Measurements from ENCODE around the gene ARHGAP18.

The ARHGAP18 gene

DNA sequence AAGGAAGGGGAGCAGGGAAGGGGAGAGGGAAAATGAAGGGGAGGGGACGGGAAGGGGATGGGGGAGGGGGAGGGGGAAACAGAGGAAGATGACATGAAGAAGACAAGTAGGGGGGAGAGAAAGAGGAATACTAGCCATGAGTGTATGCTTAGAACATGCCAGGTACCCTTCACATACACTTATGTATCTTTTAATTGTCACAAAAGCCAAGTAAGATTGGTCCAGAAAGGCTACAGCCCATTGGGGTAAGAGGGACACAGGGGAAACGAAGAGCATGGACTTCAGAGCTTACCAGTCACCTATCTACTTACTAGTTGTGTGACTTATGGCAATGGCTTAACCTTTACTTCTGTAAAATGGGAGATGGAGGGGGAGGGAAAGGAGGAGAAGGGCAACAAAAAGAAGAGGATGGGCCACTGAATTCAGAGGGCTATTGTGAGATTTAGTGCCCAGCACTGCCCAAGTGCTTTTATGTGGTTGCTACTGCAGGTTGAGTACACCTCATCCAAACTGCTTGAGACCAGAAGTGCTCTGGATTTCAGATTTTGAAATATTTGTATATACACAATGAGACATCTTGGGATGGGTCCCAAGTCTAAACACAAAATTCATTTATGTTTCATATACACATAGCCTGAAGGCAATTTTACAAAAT is 90.3 kb downstream of the ARHGAP18 start:
- Histone ChIP-seq H2AFZ (ENCODE audit: low read depth) (no peak overlapping the region), H3K36me3 (ENCODE audit: insufficient read depth) (no peaks in the 10 kb centered on the region; the same call in 1 of the 2 replicates), H3K4me3 (IDR thresholded peaks at IDR 0.05; ENCODE audit: insufficient read depth, low read depth, low read length) (no peak overlapping the region), H3K79me2 (ENCODE audit: insufficient read depth, low read depth) (no peaks in the 10 kb centered on the region), H4K20me1 (ENCODE audit: insufficient read depth) (no peaks in the 10 kb centered on the region), H3K9ac (no peak overlapping the region), H3K4me1 (ENCODE audit: low read depth, poor library complexity, severe bottlenecking) (no peaks in the 10 kb centered on the region), H3K27me3 (ENCODE audit: insufficient read depth, low read depth) (no peaks in the 10 kb centered on the region), H3K27ac (no peak overlapping the region), H3K4me2 (no peak overlapping the region)
- no peak for TF ChIP-seq CTCF (conservative IDR thresholded peaks at IDR 0.05; ENCODE audit: low read depth, low read length)

DNA sequence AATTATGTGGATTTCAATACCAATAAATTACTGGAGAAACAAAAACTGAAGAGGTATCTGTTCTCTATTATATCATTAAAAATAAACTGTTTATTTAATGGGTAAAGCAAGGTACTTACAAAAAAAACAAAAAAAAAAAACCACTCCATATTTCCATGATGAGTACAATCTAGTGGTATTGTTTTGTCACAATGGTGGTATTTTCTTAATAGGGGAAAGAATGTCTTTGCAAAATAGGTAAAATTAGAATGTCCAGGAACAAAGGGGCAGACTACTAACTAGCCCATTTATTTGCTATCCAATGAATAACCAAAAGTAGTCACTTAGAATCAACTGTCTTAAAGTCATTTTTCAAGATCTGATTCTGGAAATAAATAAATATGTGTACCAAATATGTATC is 92.0 kb downstream of the ARHGAP18 start:
- H3K4me1 ChIP-seq (ENCODE audit: low read depth, poor library complexity, severe bottlenecking): no peaks in the 10 kb centered on the region
- no peak overlapping the region for H3K9ac ChIP-seq
- no peaks in the 10 kb centered on the region for H4K20me1 ChIP-seq (ENCODE audit: insufficient read depth)
- H3K4me3 ChIP-seq (IDR thresholded peaks at IDR 0.05; ENCODE audit: insufficient read depth, low read depth, low read length): no peak overlapping the region
- no peaks in the 10 kb centered on the region for H3K27me3 ChIP-seq (ENCODE audit: insufficient read depth, low read depth)
- no peak overlapping the region for H3K27ac ChIP-seq
- H3K36me3 ChIP-seq (ENCODE audit: insufficient read depth): no peaks in the 10 kb centered on the region; the same call in 1 of the 2 replicates
- no peak for TF ChIP-seq CTCF (conservative IDR thresholded peaks at IDR 0.05; ENCODE audit: low read depth, low read length)
- no peak overlapping the region for H3K4me2 ChIP-seq
- no peaks in the 10 kb centered on the region for H3K79me2 ChIP-seq (ENCODE audit: insufficient read depth, low read depth)
- no peak overlapping the region for H2AFZ ChIP-seq (ENCODE audit: low read depth)

DNA sequence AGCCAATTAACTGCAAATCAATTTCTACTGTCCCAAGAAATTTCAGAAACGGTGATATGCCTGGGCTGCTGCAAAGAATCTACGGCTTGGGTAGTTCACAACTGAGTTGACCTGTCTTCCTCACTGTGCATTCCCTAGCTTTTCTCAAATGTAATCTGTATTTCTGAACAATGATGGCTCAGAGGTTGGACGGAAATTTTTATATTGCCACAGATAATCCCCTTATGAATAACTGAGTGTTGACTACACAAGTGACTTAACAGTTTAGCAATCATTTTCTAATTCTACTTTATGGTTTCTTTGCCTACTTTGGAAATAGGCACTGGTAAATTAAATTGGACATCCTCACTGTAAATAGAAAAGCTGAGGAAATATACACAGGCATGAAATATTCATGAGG is 94.5 kb downstream of the ARHGAP18 start:
- no peaks in the 10 kb centered on the region for H3K79me2 ChIP-seq (ENCODE audit: insufficient read depth, low read depth)
- no peak overlapping the region for H3K9ac ChIP-seq
- no peak overlapping the region for H3K27ac ChIP-seq
- H3K4me3 ChIP-seq (IDR thresholded peaks at IDR 0.05; ENCODE audit: insufficient read depth, low read depth, low read length): no peak overlapping the region
- no peak for TF ChIP-seq CTCF (conservative IDR thresholded peaks at IDR 0.05; ENCODE audit: low read depth, low read length)
- no peak overlapping the region for H2AFZ ChIP-seq (ENCODE audit: low read depth)
- no peaks in the 10 kb centered on the region for H3K27me3 ChIP-seq (ENCODE audit: insufficient read depth, low read depth)
- H4K20me1 ChIP-seq (ENCODE audit: insufficient read depth): no peaks in the 10 kb centered on the region
- no peaks in the 10 kb centered on the region; the same call in 1 of the 2 replicates for H3K36me3 ChIP-seq (ENCODE audit: insufficient read depth)
- H3K4me1 ChIP-seq (ENCODE audit: low read depth, poor library complexity, severe bottlenecking): no peaks in the 10 kb centered on the region
- no peak overlapping the region for H3K4me2 ChIP-seq

DNA sequence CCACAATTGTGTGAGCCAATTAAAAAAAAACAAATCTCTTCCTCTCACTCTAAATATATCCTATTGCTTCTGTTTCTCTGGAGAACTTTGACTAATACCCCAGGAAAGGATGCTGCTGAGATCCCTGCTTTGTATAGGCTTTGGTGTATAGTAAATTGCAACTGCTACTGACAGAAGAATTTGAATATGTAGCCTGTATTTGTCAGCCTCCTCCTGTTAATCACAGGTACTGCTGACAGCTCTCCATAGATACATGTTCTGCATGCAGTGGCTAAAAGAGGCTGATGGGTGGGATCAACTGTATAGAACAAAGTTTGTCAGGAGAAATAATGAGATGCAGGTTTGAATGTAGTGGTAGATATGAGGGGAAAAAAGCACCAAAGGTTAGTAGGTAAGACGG is 95.0 kb downstream of the ARHGAP18 start:
- TF ChIP-seq CTCF (conservative IDR thresholded peaks at IDR 0.05; ENCODE audit: low read depth, low read length): no peak
- Histone ChIP-seq H3K79me2 (ENCODE audit: insufficient read depth, low read depth) (no peaks in the 10 kb centered on the region), H3K9ac (no peak overlapping the region), H4K20me1 (ENCODE audit: insufficient read depth) (no peaks in the 10 kb centered on the region), H3K4me1 (ENCODE audit: low read depth, poor library complexity, severe bottlenecking) (peaks cover 3% of the 10 kb centered on the region), H2AFZ (ENCODE audit: low read depth) (no peak overlapping the region), H3K4me2 (no peak overlapping the region), H3K27me3 (ENCODE audit: insufficient read depth, low read depth) (no peaks in the 10 kb centered on the region), H3K27ac (no peak overlapping the region), H3K4me3 (IDR thresholded peaks at IDR 0.05; ENCODE audit: insufficient read depth, low read depth, low read length) (no peak overlapping the region), H3K36me3 (ENCODE audit: insufficient read depth) (no peaks in the 10 kb centered on the region; the same call in 1 of the 2 replicates)

Data from KMS-11 (cell line).